Common myeloid progenitor, CD34-positive (primary cell): ENCODE results near the gene PDE2A.

ENCODE experiments used
- CTCF ChIA-PET: fragments of 350-600 bp; sonication (Branson Sonifier 250); formaldehyde crosslinking; loops from one replicate; lab custom pipeline; 2021; ENCODE audit warnings: antibody characterized with exemption; lab: Charles Lee
- POLR2A ChIA-PET: fragments of 350-600 bp; sonication (Branson Sonifier 250); formaldehyde crosslinking; loops from one replicate; lab custom pipeline; 2021; ENCODE audit warnings: antibody characterized with exemption; lab: Charles Lee
- DNase-seq, 3 donors: peaks; one replicate each; pipeline versions ENCODE4 v3.0.0 to v3.0.0-alpha.2; 2013
- H3K27ac ChIP-seq, 2 experiments: 1 replicate in 1 of 2; 2 replicates in 1 of 2; pipeline ENCODE4 v1.7.0; 2013; ENCODE audit warnings: inconsistent platforms in 2 of 2, low read length in 2 of 2, mild to moderate bottlenecking in 2 of 2, low read depth in 1 of 2, moderate library complexity in 1 of 2; ENCODE audit not compliant: severe bottlenecking in 2 of 2, insufficient read depth in 1 of 2, poor library complexity in 1 of 2
- H3K27me3 ChIP-seq, 5 experiments: replicated peaks in 2 of 5; 1 replicate in 3 of 5; 2 replicates in 2 of 5; pipeline versions ENCODE4 v1.6.1 to v1.7.0; 2013; ENCODE audit warnings: low read length in 4 of 5, mild to moderate bottlenecking in 2 of 5, moderate library complexity in 2 of 5, inconsistent platforms in 1 of 5; ENCODE audit not compliant: insufficient read depth in 5 of 5, control insufficient read depth in 4 of 5
- H3K36me3 ChIP-seq, 4 experiments: 1 replicate in 2 of 4; 2 replicates in 2 of 4; pipeline versions ENCODE4 v1.6.1 to v1.7.0; 2013; ENCODE audit warnings: low read length in 3 of 4, control low read depth in 1 of 4, mild to moderate bottlenecking in 1 of 4; ENCODE audit not compliant: control insufficient read depth in 4 of 4, insufficient read depth in 4 of 4
- H3K4me1 ChIP-seq, 4 experiments: 1 replicate in 3 of 4; 2 replicates in 1 of 4; pipeline versions ENCODE4 v1.6.1 to v1.7.1; 2013; ENCODE audit warnings: low read length in 3 of 4, mild to moderate bottlenecking in 3 of 4, control low read depth in 1 of 4, inconsistent platforms in 1 of 4, moderate library complexity in 1 of 4; ENCODE audit not compliant: control insufficient read depth in 4 of 4, insufficient read depth in 4 of 4; ENCODE audit errors: control extremely low read depth in 1 of 4
- H3K4me3 ChIP-seq, 7 experiments: 1 replicate in 4 of 7; 2 replicates in 3 of 7; pipeline versions ENCODE4 v1.5.1 to v1.7.0; 2013; ENCODE audit warnings: mild to moderate bottlenecking in 7 of 7, low read length in 6 of 7, moderate library complexity in 6 of 7, inconsistent platforms in 2 of 7, low read depth in 2 of 7, control low read depth in 1 of 7; ENCODE audit not compliant: insufficient read depth in 4 of 7, control insufficient read depth in 1 of 7; ENCODE audit errors: extremely low read depth in 1 of 7
- H3K9me3 ChIP-seq, 5 experiments: 1 replicate in 4 of 5; 2 replicates in 1 of 5; pipeline versions ENCODE4 v1.6.1 to v1.7.1; 2013; ENCODE audit warnings: low read length in 4 of 5, mild to moderate bottlenecking in 2 of 5, inconsistent platforms in 1 of 5, low read depth in 1 of 5, moderate library complexity in 1 of 5; ENCODE audit not compliant: control insufficient read depth in 4 of 5, insufficient read depth in 2 of 5; ENCODE audit errors: control extremely low read depth in 1 of 5
- WGBS: methylation state at CpG from one replicate; pipeline ENCODE4 v1.1.5; 2013; ENCODE audit not compliant: insufficient coverage; 5-methylcytosine and 5-hydroxymethylcytosine counted together

PDE2A gene

GRCh38 chr11:72712168-72712751 lies 38.0 kb upstream of the PDE2A start:
- no peak for DNase-seq

GRCh38 chr11:72711141-72711540 lies 36.9 kb upstream of the PDE2A start:
- Histone ChIP-seq H3K27ac (no peak overlapping the region), H3K27me3 (no peaks in the 10 kb centered on the region), H3K4me3 (no peak overlapping the region), H3K36me3 (peaks cover 12 to 85% (median 59%) of the 10 kb centered on the region in 4 experiments), H3K9me3 (no peaks in the 10 kb centered on the region), H3K4me1 (no peaks in the 10 kb centered on the region)
- 100% methylated on average over 7 of the region's 9 CpGs for WGBS
- DNase-seq = no peak
- ChIA-PET POLR2A (no interaction called here), CTCF (no interaction called here)

More at GRCh38 chr11:72712168-72712751, 38.0 kb upstream of the PDE2A start:
- no peaks in the 10 kb centered on the region for H3K4me1 ChIP-seq
- no peak overlapping the region for H3K4me3 ChIP-seq
- H3K27ac ChIP-seq = no peak overlapping the region
- peaks cover 12 to 85% (median 52%) of the 10 kb centered on the region in 4 experiments for H3K36me3 ChIP-seq
- H3K9me3 ChIP-seq = no peaks in the 10 kb centered on the region
- ChIA-PET POLR2A (no interaction called here), CTCF (no interaction called here)
- WGBS = 98% methylated on average over 8 of the region's 26 CpGs
- H3K27me3 ChIP-seq = no peaks in the 10 kb centered on the region

GRCh38 chr11:72710278-72710677 lies 36.1 kb upstream of the PDE2A start:
- no peaks in the 10 kb centered on the region for H3K4me1 ChIP-seq
- peaks cover 12 to 91% (median 65%) of the 10 kb centered on the region in 4 experiments for H3K36me3 ChIP-seq
- no peak overlapping the region for H3K27ac ChIP-seq
- H3K27me3 ChIP-seq = no peaks in the 10 kb centered on the region
- 100% methylated on average over 11 of the region's 11 CpGs for WGBS
- no peaks in the 10 kb centered on the region for H3K9me3 ChIP-seq
- no peak for DNase-seq
- no peak overlapping the region for H3K4me3 ChIP-seq
- ChIA-PET CTCF (no interaction called here), POLR2A (no interaction called here)

- 98% methylated on average over 18 of the region's 20 CpGs for WGBS
- no peaks in the 10 kb centered on the region for H3K4me1 ChIP-seq
- no peaks in the 10 kb centered on the region for H3K9me3 ChIP-seq
- no peak overlapping the region for H3K4me3 ChIP-seq
- DNase-seq = no peak
- POLR2A ChIA-PET = no interaction called here
- CTCF ChIA-PET = no interaction called here
- H3K36me3 ChIP-seq = peaks cover 15 to 90% (median 68%) of the 10 kb centered on the region in 4 experiments
- H3K27ac ChIP-seq = no peak overlapping the region
- no peaks in the 10 kb centered on the region for H3K27me3 ChIP-seq
Observed at GRCh38 chr11:72709478-72710238, 35.4 kb upstream of the PDE2A start.

GRCh38 chr11:72707032-72707431 lies 32.8 kb upstream of the PDE2A start:
- CTCF ChIA-PET = interaction anchor here (0.6 kb wide), 1 partner anchor 643 kb away, joined by 3 read pairs; no protein-coding TSS in a partner anchor
- Histone ChIP-seq H3K27me3 (no peaks in the 10 kb centered on the region), H3K9me3 (no peaks in the 10 kb centered on the region), H3K36me3 (peaks cover 11 to 94% (median 73%) of the 10 kb centered on the region in 4 experiments), H3K4me1 (no peaks in the 10 kb centered on the region), H3K27ac (no peak overlapping the region), H3K4me3 (no peak overlapping the region)
- 99% methylated on average over 9 of the region's 9 CpGs for WGBS
- DNase-seq = no peak
- POLR2A ChIA-PET = no interaction called here

GRCh38 chr11:72706579-72706978 lies 32.4 kb upstream of the PDE2A start:
- Histone ChIP-seq H3K36me3 (peaks cover 11 to 95% (median 73%) of the 10 kb centered on the region in 4 experiments), H3K27ac (no peak overlapping the region), H3K27me3 (no peaks in the 10 kb centered on the region), H3K4me3 (no peak overlapping the region), H3K4me1 (no peaks in the 10 kb centered on the region), H3K9me3 (no peaks in the 10 kb centered on the region)
- no peak for DNase-seq
- CTCF ChIA-PET = no interaction called here
- POLR2A ChIA-PET = no interaction called here
- WGBS = 98% methylated on average over 4 of the region's 5 CpGs
